GM10266 (cell line): ENCODE data around the gene UGT1A10.
A peak's percentile ranks its signal among the peaks of the same experiment; 100 is the strongest.
"Not testable (repeated sequence)": the region's sequence is repeated elsewhere in the genome, so short reads cannot be mapped to it uniquely, and the experiment has no call there.

Experiments
- DNase-seq: peaks from one replicate; pipeline ENCODE4 v3.0.0; 2012; ENCODE audit errors: extremely low spot score
- TF ChIP-seq, protein P1 (sequence below): IDR thresholded peaks from 2 replicates; pipeline ENCODE4 v1.5.1; 2012; ENCODE audit warnings: mild to moderate bottlenecking, low read depth; ENCODE audit not compliant: control insufficient read depth, insufficient read depth; ENCODE audit errors: missing control alignments

UGT1A10 gene

DNA sequence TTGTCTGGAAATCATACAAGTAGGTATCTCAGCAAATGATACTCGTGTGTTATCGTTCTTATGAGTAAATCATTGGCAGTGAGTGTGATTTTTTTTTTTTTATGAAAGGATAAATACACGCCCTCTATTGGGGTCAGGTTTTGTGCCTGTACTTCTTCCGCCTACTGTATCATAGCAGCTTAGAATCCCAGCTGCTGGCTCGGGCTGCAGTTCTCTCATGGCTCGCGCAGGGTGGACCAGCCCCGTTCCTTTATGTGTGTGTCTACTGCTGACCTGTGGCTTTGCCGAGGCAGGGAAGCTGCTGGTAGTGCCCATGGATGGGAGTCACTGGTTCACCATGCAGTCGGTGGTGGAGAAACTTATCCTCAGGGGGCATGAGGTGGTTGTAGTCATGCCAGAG, at the start of gene UGT1A10:
Gene UGT1A10 (plus strand): TSS at position 143 of the 400 bp plus-strand sequence. CDS start 75 bp downstream, at position 218.
- not testable (repeated sequence) for DNase-seq

DNA sequence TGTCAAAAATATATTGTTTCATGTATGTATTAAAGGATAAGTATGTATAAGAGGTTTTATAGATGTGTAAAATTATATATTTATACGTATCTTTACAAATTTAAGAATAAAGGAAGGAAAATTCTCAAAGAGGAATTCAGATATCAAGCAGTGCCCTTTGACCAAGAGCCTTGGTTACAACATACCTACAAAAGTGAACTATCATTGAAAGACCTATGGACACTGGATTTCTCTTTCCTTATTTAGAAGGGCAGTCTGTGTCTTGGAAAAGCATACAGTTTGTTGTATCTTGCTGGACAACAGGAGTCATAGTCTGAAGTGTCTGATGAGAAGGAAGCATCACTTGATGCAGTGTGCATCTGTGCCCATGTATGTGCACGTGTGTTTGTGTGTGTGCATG, 47.8 kb upstream of the UGT1A10 start:
- no peak for DNase-seq
- TF ChIP-seq, protein P1, sequence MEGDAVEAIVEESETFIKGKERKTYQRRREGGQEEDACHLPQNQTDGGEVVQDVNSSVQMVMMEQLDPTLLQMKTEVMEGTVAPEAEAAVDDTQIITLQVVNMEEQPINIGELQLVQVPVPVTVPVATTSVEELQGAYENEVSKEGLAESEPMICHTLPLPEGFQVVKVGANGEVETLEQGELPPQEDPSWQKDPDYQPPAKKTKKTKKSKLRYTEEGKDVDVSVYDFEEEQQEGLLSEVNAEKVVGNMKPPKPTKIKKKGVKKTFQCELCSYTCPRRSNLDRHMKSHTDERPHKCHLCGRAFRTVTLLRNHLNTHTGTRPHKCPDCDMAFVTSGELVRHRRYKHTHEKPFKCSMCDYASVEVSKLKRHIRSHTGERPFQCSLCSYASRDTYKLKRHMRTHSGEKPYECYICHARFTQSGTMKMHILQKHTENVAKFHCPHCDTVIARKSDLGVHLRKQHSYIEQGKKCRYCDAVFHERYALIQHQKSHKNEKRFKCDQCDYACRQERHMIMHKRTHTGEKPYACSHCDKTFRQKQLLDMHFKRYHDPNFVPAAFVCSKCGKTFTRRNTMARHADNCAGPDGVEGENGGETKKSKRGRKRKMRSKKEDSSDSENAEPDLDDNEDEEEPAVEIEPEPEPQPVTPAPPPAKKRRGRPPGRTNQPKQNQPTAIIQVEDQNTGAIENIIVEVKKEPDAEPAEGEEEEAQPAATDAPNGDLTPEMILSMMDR: no peak

DNA sequence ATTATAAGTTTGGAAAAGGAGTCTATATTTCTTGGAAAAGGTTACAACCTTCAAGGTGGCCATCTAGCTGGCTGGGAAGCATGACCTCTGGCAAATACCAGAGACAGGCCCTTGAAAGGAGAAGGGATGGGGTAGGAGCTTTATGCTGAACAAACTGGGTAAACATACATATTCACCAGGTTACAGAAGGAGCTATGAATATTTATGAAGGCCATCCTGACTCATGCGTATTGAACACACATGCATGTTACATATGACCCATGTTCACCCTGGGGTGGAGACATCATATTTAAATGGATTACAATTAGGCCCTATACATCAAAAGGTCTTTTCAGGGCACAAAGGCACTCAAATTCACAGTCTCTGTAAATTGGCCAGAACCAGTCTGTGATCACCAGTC, 43.5 kb upstream of the UGT1A10 start:
- DNase-seq: not testable (repeated sequence)

DNA sequence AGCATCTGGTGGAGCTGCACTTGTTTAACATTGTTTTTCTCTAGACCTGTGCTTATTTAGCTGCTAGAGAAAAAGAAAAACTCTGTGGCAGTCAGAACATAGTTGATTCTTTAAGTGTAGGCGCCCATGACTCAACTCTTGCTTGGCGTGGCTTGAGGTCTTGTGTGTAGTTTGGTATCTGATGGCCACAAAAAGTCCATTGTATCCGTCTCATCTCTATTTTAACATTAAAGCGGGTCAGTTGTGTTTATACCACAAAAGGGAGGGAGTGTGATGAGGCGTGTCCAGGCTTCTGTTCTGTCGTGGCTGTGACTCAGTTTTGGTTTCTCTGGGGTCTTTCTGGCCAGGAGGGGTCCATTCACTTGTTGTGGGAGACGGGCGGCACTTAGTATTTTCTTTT, 43.0 kb upstream of the UGT1A10 start:
- TF ChIP-seq, protein P1: no peak
- DNase-seq: peak; percentile 62

DNA sequence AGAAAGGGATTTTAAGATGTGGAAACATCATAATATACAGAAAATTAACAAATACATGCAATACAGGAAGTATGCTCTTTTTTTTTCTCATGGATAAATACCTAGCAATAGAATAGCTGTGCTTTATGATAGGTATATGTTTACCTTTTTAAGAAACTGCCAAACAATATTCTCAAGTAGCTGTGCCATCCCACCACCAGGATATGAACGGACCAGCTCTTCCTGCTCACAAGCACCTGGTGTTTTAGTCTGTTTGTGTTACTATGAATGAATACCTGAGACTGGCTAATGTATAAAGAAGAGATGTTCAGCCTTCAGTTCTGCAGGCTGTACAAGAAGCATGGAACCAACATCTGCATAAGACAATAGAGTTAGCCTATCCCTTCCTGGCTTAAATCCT, 38.7 kb upstream of the UGT1A10 start:
- TF ChIP-seq, protein P1: no peak

GRCh38 chr2:233598952-233599351, 37.3 kb upstream of the UGT1A10 start:
- no peak for DNase-seq
- TF ChIP-seq, protein P1: no peak

More for the DNA sequence above, 38.7 kb upstream of the UGT1A10 start:
- no peak for DNase-seq

GRCh38 chr2:233600386-233600785, 35.9 kb upstream of the UGT1A10 start:
- DNase-seq: no peak
- TF ChIP-seq, protein P1: no peak

DNA sequence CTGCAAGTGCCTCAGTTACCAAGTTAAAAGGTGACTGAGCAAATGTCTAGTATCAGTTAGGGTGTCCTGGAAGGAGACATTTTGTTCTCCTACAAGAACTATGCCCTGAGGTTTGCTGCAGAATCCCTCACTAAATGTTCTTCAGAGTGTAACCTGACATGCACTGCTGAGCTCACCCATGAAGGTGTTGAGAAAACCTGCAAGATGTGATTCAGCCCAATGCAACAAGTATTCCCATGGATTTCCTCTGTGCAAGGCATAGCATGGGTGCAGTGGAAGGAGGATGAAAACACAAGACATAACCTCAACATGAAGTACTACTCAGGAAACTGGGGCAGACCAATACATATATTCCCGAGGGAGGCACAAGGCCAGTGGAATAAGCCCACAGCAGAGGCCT, 34.2 kb upstream of the UGT1A10 start:
- no peak for DNase-seq
- TF ChIP-seq, protein P1: no peak
